Vagina (tissue), 2 donors: ENCODE measurements around the gene CCDC92B. TPM values are rescaled to one million over a fixed set of nuclear protein-coding genes. Genes with fewer than 3 reads are reported as not detected.

ENCODE experiments used
- DNase-seq, 2 donors: peaks; one replicate each; pipeline ENCODE4 v3.0.0-alpha.2; 2017; ENCODE audit errors: extremely low spot score in 2 of 2
- H3K27ac ChIP-seq: fragments of 200-600 bp; sonication (generic); one replicate; pipeline ENCODE4 v1.5.1; 2019
- H3K27me3 ChIP-seq: fragments of 200-600 bp; sonication (generic); one replicate; pipeline ENCODE4 v1.5.1; 2019
- H3K36me3 ChIP-seq, 2 donors: fragments of 200-600 bp; sonication (generic); one replicate each; pipeline ENCODE4 v1.5.1; 2017 to 2019
- H3K4me1 ChIP-seq: fragments of 200-600 bp; sonication (generic); one replicate; pipeline ENCODE4 v1.5.1; 2019
- H3K4me3 ChIP-seq, 2 donors: fragments of 200-600 bp; sonication (generic); 1 replicate in 1 of 2; 2 replicates in 1 of 2; pipeline ENCODE4 v1.5.1; 2016 to 2019
- H3K9me3 ChIP-seq: fragments of 200-600 bp; sonication (generic); one replicate; pipeline ENCODE4 v1.5.1; 2019
- POLR2A ChIP-seq, 2 donors: fragments of 450-650 bp; IDR thresholded peaks; one replicate each; pipeline ENCODE4 v1.6.1; 2017; ENCODE audit warnings: antibody characterized with exemption in 2 of 2, mild to moderate bottlenecking in 2 of 2, moderate library complexity in 2 of 2
- POLR2AphosphoS5 ChIP-seq, 2 donors: sonication (generic); formaldehyde crosslinking; IDR thresholded peaks; one replicate each; pipeline ENCODE4 v1.9.0; 2017; ENCODE audit warnings: antibody characterized with exemption in 2 of 2, mild to moderate bottlenecking in 2 of 2, low read depth in 1 of 2; ENCODE audit not compliant: insufficient read depth in 1 of 2
- intact Hi-C: fragments of 100-400 bp; cut with DNase I; formaldehyde crosslinking; loops from one replicate; pipeline ENCODE4 v1.15.1; 2023
- total RNA-seq: library from RNA; depleted of rRNA; stranded (reverse); fragments of >200 nt; gene quantifications from one replicate; pipeline ENCODE4 v1.2.3, GENCODE V29; 2016
- TF ChIP-seq, protein P1 (sequence below), 3 experiments: fragments of 450-650 bp in 2 of 3; fragments of 200-600 bp in 1 of 3; sonication (generic) in 1 of 3; IDR thresholded peaks; one replicate each; pipeline ENCODE4 v1.5.1; 2017 to 2019; ENCODE audit warnings: antibody characterized with exemption in 3 of 3, mild to moderate bottlenecking in 2 of 3, moderate library complexity in 2 of 3

CCDC92B gene
- total RNA-seq, 1 donor from 2014 or later: 0.25 TPM

- TF ChIP-seq POLR2A (IDR thresholded peaks at IDR 0.05): no peak
- TF ChIP-seq POLR2AphosphoS5 (IDR thresholded peaks at IDR 0.05; ENCODE audit: insufficient read depth in 1 of 2, low read depth in 1 of 2): no peak
- TF ChIP-seq, protein P1, sequence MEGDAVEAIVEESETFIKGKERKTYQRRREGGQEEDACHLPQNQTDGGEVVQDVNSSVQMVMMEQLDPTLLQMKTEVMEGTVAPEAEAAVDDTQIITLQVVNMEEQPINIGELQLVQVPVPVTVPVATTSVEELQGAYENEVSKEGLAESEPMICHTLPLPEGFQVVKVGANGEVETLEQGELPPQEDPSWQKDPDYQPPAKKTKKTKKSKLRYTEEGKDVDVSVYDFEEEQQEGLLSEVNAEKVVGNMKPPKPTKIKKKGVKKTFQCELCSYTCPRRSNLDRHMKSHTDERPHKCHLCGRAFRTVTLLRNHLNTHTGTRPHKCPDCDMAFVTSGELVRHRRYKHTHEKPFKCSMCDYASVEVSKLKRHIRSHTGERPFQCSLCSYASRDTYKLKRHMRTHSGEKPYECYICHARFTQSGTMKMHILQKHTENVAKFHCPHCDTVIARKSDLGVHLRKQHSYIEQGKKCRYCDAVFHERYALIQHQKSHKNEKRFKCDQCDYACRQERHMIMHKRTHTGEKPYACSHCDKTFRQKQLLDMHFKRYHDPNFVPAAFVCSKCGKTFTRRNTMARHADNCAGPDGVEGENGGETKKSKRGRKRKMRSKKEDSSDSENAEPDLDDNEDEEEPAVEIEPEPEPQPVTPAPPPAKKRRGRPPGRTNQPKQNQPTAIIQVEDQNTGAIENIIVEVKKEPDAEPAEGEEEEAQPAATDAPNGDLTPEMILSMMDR (IDR thresholded peaks at IDR 0.05): no peak
- Histone ChIP-seq H3K27ac (peak overlapping the region; percentile 80), H3K27me3 (no peaks in the 10 kb centered on the region), H3K36me3 (no peaks in the 10 kb centered on the region), H3K9me3 (no peaks in the 10 kb centered on the region), H3K4me1 (peaks cover 59% of the 10 kb centered on the region), H3K4me3 (peak overlapping the region; percentile 77 to 93)
- DNase-seq: no peak
- intact Hi-C loops: no loop called here
These were observed 38.4 kb downstream of the CCDC92B start for GRCh38 chr17:2710803-2711607.

- H3K36me3 ChIP-seq: no peaks in the 10 kb centered on the region
- no peaks in the 10 kb centered on the region for H3K27me3 ChIP-seq
- H3K27ac ChIP-seq: peak overlapping the region; percentile 80
- H3K9me3 ChIP-seq: no peaks in the 10 kb centered on the region
- TF ChIP-seq POLR2A (IDR thresholded peaks at IDR 0.05): no peak
- no peak for TF ChIP-seq POLR2AphosphoS5 (IDR thresholded peaks at IDR 0.05; ENCODE audit: insufficient read depth in 1 of 2, low read depth in 1 of 2)
- TF ChIP-seq, protein P1 (IDR thresholded peaks at IDR 0.05): no peak
- peak overlapping the region; percentile 77 to 93 for H3K4me3 ChIP-seq
- H3K4me1 ChIP-seq: peaks cover 63% of the 10 kb centered on the region
- DNase-seq: no peak
- intact Hi-C loops: no loop called here
These were observed 39.2 kb downstream of the CCDC92B start for GRCh38 chr17:2710071-2710802.

DNA sequence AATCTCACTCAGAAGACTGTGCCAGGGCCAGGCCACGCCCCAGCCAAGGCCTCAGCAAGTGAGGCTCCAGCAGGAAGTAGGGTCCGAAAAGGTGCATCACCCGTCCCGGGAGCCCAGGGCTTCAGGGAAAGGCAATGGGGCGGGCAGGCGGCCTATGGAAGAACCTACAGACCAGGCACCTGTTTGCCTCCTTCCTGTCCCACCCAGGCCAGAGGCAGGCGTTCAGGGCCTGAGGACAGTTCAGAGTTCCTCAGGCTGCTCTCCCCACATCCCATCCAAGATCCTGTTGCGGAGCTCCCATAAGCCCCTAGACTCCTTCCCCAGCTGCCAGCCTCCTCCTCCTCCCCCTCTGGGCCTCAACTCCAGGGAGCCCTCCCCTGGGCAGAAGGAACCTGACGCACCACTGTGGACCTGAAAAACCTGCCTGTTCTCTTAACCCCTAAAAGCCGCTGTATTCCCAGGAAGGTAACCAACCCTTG is 40.2 kb downstream of the CCDC92B start:
- Histone ChIP-seq H3K27me3 (no peaks in the 10 kb centered on the region), H3K4me3 (peak overlapping the region in 1 of 2 donors; percentile 77), H3K36me3 (peaks cover 0 to under 1% of the 10 kb centered on the region in 2 donors), H3K9me3 (no peaks in the 10 kb centered on the region), H3K4me1 (peaks cover 63% of the 10 kb centered on the region), H3K27ac (peak overlapping the region; percentile 80)
- intact Hi-C loops: no loop called here
- no peak for TF ChIP-seq POLR2AphosphoS5 (IDR thresholded peaks at IDR 0.05; ENCODE audit: insufficient read depth in 1 of 2, low read depth in 1 of 2)
- TF ChIP-seq, protein P1 (IDR thresholded peaks at IDR 0.05): no peak
- no peak for TF ChIP-seq POLR2A (IDR thresholded peaks at IDR 0.05)
- DNase-seq: no peak

- no peak for DNase-seq
- Histone ChIP-seq H3K4me3 (peak overlapping the region in 1 of 2 donors; percentile 77), H3K36me3 (peaks cover 0 to 6% of the 10 kb centered on the region in 2 donors), H3K4me1 (peaks cover 63% of the 10 kb centered on the region), H3K27me3 (no peaks in the 10 kb centered on the region), H3K27ac (peak overlapping the region; percentile 80), H3K9me3 (no peaks in the 10 kb centered on the region)
- no peak for TF ChIP-seq POLR2AphosphoS5 (IDR thresholded peaks at IDR 0.05; ENCODE audit: insufficient read depth in 1 of 2, low read depth in 1 of 2)
- no peak for TF ChIP-seq POLR2A (IDR thresholded peaks at IDR 0.05)
- TF ChIP-seq, protein P1 (IDR thresholded peaks at IDR 0.05): no peak
- intact Hi-C loops: no loop called here
These were observed 40.8 kb downstream of the CCDC92B start for GRCh38 chr17:2708585-2709182.
